Breast epithelium (tissue), 3 donors: ENCODE results near the gene PRR33.

Source experiments
- POLR2AphosphoS5 ChIP-seq, 3 donors: sonication (generic); formaldehyde crosslinking; IDR thresholded peaks; one replicate each; pipeline ENCODE4 v1.6.1; 2017; ENCODE audit warnings: antibody characterized with exemption in 3 of 3
- TF ChIP-seq, protein P1 (sequence below), 3 donors: fragments of 450-650 bp; IDR thresholded peaks; one replicate each; pipeline ENCODE4 v1.5.1; 2016 to 2017; ENCODE audit warnings: antibody characterized with exemption in 3 of 3, mild to moderate bottlenecking in 3 of 3, moderate library complexity in 3 of 3

DNA sequence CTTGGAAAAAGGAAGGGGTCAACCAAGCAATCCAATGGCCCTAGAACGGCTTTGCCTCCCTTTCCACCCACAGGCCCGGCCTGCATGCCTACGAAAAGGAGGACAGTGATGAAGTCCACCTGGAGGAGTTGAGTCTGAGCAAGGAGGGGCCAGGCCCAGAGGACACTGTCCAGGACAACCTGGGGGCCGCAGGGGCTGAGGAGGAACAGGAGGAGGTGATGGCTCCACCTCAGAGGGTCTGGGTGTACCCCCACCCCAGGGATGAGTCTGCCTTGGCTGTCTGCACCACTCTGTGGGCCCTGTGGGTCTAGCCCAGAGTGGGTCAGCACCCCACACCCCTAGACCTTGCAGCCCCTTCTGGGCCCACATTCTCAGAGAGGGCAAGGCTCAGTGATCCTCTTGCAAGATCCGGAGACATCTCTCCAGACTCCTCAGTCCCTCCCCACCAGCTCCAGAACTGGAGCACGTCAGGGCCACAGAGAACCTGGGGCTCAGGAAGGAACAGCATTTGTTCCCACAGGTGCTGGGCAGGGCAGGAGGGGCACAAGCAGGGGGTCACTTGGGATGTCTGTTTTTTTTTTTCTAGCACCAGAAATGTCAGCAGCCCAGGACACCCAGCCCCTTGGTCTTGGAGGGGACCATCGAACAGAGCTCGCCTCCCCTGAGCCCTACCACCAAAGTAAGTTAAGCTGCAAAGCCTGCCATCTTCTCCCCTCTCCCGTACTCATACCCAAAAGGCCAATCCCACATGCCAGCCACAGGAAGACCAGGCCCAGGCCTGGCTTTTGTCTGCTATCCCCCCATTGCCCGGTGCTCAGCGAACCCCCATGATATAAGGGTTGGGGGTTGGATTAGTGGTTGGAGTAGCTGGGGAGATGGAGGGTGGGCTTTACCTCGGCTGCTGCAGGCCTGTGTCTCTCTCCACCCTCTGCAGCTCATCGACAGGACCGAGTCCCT is 8.1 kb downstream of the PRR33 start:
- TF ChIP-seq, protein P1, sequence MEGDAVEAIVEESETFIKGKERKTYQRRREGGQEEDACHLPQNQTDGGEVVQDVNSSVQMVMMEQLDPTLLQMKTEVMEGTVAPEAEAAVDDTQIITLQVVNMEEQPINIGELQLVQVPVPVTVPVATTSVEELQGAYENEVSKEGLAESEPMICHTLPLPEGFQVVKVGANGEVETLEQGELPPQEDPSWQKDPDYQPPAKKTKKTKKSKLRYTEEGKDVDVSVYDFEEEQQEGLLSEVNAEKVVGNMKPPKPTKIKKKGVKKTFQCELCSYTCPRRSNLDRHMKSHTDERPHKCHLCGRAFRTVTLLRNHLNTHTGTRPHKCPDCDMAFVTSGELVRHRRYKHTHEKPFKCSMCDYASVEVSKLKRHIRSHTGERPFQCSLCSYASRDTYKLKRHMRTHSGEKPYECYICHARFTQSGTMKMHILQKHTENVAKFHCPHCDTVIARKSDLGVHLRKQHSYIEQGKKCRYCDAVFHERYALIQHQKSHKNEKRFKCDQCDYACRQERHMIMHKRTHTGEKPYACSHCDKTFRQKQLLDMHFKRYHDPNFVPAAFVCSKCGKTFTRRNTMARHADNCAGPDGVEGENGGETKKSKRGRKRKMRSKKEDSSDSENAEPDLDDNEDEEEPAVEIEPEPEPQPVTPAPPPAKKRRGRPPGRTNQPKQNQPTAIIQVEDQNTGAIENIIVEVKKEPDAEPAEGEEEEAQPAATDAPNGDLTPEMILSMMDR (IDR thresholded peaks at IDR 0.05), result no peak
- no peak for TF ChIP-seq POLR2AphosphoS5 (IDR thresholded peaks at IDR 0.05)
